ENCODE results near the gene IL1RL1.

The IL1RL1 gene

DNA sequence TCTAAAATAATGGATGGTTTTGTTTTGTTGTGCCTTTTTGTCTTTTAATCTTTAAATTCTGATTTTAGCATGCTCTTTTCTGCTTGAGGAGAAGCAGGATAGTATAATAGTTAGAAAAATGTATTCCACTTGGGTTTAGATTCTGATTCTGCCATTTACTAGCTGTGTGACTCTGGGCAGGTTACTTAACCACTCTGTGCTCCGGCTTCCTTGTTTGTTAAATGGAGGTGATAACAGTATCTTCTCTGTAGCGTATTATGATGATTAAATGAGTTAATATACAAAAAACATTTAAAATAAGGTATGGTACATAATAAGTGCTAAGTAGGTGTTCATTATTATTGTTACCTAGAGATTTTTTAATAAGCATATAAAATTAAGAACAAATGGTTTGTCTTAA is 84.6 kb downstream of the IL1RL1 start:
- CTCF ChIA-PET = no interaction called here
- TF ChIP-seq, protein P1, sequence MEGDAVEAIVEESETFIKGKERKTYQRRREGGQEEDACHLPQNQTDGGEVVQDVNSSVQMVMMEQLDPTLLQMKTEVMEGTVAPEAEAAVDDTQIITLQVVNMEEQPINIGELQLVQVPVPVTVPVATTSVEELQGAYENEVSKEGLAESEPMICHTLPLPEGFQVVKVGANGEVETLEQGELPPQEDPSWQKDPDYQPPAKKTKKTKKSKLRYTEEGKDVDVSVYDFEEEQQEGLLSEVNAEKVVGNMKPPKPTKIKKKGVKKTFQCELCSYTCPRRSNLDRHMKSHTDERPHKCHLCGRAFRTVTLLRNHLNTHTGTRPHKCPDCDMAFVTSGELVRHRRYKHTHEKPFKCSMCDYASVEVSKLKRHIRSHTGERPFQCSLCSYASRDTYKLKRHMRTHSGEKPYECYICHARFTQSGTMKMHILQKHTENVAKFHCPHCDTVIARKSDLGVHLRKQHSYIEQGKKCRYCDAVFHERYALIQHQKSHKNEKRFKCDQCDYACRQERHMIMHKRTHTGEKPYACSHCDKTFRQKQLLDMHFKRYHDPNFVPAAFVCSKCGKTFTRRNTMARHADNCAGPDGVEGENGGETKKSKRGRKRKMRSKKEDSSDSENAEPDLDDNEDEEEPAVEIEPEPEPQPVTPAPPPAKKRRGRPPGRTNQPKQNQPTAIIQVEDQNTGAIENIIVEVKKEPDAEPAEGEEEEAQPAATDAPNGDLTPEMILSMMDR (IDR thresholded peaks at IDR 0.05; ENCODE audit: control extremely low read depth, extremely low read depth, low read depth, missing control alignments) = no peak
- POLR2A ChIA-PET = no interaction called here
- no peak for DNase-seq (ENCODE audit: extremely low spot score)

DNA sequence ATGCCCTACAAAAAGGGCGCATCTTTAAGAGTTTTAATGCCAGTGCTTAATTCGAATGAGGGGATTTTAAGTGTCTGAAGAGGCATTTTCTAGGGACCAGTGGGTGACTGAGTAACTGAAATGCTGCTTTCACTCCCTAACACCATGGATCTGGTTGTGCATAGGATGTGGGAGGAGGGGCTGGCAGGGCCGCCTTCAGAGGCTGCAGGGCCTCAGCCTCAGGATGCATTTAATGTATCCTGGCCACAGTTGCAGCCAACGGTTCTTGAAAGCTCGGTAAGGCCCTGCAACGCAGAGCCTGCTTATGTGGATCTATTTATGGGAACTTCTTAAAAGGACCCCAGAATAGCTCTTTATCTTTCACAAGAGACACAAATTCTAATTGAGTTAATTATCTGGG is 85.8 kb downstream of the IL1RL1 start:
- ChIA-PET CTCF (interaction anchor here (1.0 to 4.6 kb wide), 8 partner anchors 11 to 157 kb away, joined by 3 to 23 read pairs (median 4); partner anchors contain the start of gene IL18RAP), POLR2A (no interaction called here)
- DNase-seq (ENCODE audit: extremely low spot score) = no peak
- TF ChIP-seq, protein P1 (IDR thresholded peaks at IDR 0.05; ENCODE audit: control extremely low read depth, extremely low read depth, low read depth, missing control alignments) = no peak

DNA sequence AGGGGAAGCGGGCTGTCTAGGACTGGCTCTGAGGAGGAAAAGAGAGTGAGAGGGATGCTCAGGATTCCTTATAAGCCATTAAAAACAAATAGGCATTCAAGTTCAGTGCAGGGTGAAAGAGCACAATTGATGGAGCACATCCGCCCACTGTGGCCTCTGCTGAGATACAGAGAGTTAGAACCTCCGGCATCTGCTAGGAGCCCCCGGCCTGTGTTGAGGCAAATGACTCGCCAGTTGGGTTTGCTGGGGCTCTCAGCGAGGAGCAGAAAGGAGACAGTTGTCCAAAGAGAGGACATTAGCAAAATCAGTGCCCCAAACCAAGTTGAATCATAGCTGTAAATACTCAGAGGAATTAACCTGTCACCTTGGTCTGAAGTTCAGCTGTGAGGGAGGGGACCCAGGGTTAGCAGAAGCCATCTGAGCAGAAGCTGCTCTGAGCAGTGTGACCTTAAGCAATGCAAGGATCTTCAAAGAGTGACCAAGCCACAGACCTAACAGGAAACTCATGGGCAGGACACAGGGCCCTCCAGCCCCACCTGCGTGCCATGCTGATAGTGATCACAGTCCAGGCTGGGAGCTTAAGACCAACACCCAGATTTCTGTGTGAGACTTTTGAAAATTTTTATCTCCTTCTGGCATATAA is 88.3 kb downstream of the IL1RL1 start:
- DNase-seq (ENCODE audit: extremely low spot score) = no peak
- CTCF ChIA-PET = interaction anchor here (0.8 to 4.6 kb wide), 8 partner anchors 9 to 51 kb away, joined by 3 to 23 read pairs (median 3); no protein-coding TSS in a partner anchor
- TF ChIP-seq, protein P1 (IDR thresholded peaks at IDR 0.05; ENCODE audit: control extremely low read depth, extremely low read depth, low read depth, missing control alignments) = no peak
- POLR2A ChIA-PET = no interaction called here

DNA sequence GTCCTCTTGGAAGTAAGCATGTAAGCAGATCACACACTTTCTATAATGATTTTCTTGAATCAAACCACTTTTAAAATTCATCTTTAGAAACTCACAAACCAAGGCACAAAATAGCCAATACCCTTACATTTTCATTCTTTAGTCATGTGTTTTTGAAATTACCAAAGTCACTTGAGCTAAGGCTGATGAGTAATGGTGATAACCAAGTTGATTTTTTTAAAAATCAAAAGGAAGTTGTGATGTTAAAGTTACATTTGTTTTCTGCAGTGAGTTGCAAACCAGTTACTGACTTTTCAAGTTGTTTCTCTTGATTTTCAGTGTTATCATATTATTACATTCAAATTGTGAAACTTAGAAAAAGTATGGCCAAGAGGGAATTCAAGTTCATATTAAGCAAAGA is 90.1 kb downstream of the IL1RL1 start:
- ChIA-PET CTCF (interaction anchor here (4.6 kb wide), 1 partner anchor 7 kb away, joined by 23 read pairs; no protein-coding TSS in a partner anchor), POLR2A (no interaction called here)
- no peak for DNase-seq (ENCODE audit: extremely low spot score)
- TF ChIP-seq, protein P1 (IDR thresholded peaks at IDR 0.05; ENCODE audit: control extremely low read depth, extremely low read depth, low read depth, missing control alignments) = no peak

All from GM10248 (cell line).